K562 (cell line): Measurements from ENCODE around the gene TAL1. TPM values are rescaled to one million over a fixed set of nuclear protein-coding genes. Genes with fewer than 3 reads are reported as not detected.

Experiments
- FOXJ2 ChIP-seq: fragments of 200-800 bp; sonication (Bioruptor generic); IDR thresholded peaks from 2 replicates; pipeline ENCODE4 v1.6.1; 2016; ENCODE audit warnings: missing genetic modification characterization, missing compliant biosample characterization
- MYNN ChIP-seq, 2 experiments: sonication (generic); formaldehyde crosslinking in 1 of 2; IDR thresholded peaks; 2 replicates each; pipeline versions ENCODE4 v1.5.0 to v1.6.1; 2016 to 2020; ENCODE audit warnings: antibody characterized with exemption in 1 of 2, missing genetic modification reagents in 1 of 2
- RBM14 ChIP-seq: fragments of 200-400 bp; formaldehyde crosslinking; IDR thresholded peaks from 2 replicates; pipeline ENCODE4 v1.6.1; 2018; ENCODE audit warnings: low read depth, mild to moderate bottlenecking, low read length, moderate library complexity, borderline replicate concordance; ENCODE audit not compliant: insufficient read depth
- ZBTB9 ChIP-seq: fragments of 450-650 bp; formaldehyde crosslinking; IDR thresholded peaks from 2 replicates; pipeline ENCODE4 v1.4.0; 2020; ENCODE audit warnings: mild to moderate bottlenecking, moderate library complexity
- ZFP1 ChIP-seq: fragments of 450-650 bp; formaldehyde crosslinking; IDR thresholded peaks from 2 replicates; pipeline ENCODE4 v1.4.0; 2020; ENCODE audit warnings: mild to moderate bottlenecking, mixed read lengths
- ZHX1 ChIP-seq: fragments of 150-350 bp; conservative IDR thresholded peaks from 2 replicates; pipeline ENCODE4 v1.6.1; 2014; ENCODE audit warnings: low read length
- ZNF407 ChIP-seq: fragments of 450-650 bp; IDR thresholded peaks from 2 replicates; pipeline ENCODE4 v1.6.1; 2016; ENCODE audit warnings: low read depth
- ZNF512 ChIP-seq: IDR thresholded peaks from 2 replicates; pipeline ENCODE4 v1.6.1; 2016; ENCODE audit warnings: missing genetic modification characterization, missing compliant biosample characterization
- polyA plus RNA-seq, 8 experiments: library from polyadenylated mRNA; depleted of rRNA in 4 of 8; stranded (reverse) in 5 of 8; unstranded in 3 of 8; fragments of >200 nt; fragmentation: Nextera tagmentation in 2 of 8; fragmentation: Illumina TruSeq in 1 of 8; extraction: Ambion mirVana in 2 of 8; extraction: Trizol in 1 of 8; gene quantifications; 2 replicates each; pipeline versions ENCODE4 v1.2.1 to v1.2.3, GENCODE V29; 2011 to 2014; ENCODE audit warnings: inconsistent platforms in 1 of 8, missing spikeins in 1 of 8
- total RNA-seq, 7 experiments: library from RNA; depleted of rRNA in 6 of 7; stranded (reverse); fragments of >200 nt in 6 of 7; fragmentation: Illumina TruSeq in 2 of 7; extraction: Trizol in 2 of 7; gene quantifications; 2 replicates each; pipeline versions ENCODE4 v1.2.1 to v1.2.3, GENCODE V29; 2011 to 2021; ENCODE audit warnings: low replicate concordance in 1 of 7

The TAL1 gene
- total and polyA plus RNA-seq, 9 of the 15 experiments (the other 6 are each of a cell fraction or from before 2014, with no cell fraction given): 18.5 to 106 (median 59.7) TPM

- TF ChIP-seq ZBTB9 (CRISPR knock-in tag) (no peak), FOXJ2 (tag) (no peak), ZNF512 (tag) (peak; percentile 96), MYNN (IDR thresholded peaks at IDR 0.05) (no peak), MYNN (CRISPR knock-in tag; IDR thresholded peaks at IDR 0.05) (no peak), ZNF407 (no peak), ZHX1 (no peak), RBM14 (no peak), ZFP1 (CRISPR knock-in tag) (no peak)
These were observed 1.9 kb downstream of the TAL1 start (continued) for GRCh38 chr1:47229886-47230691.
